ENCODE data around the gene URM1.
"Not testable (repeated sequence)": the region's sequence is repeated elsewhere in the genome, so short reads cannot be mapped to it uniquely, and the experiment has no call there.

The URM1 gene

GRCh38 chr9:128409450-128409849 lies 38.3 kb downstream of the URM1 start:
- ChIA-PET CTCF (interaction anchor here (0.6 to 6.7 kb wide), 8 partner anchors 10 to 108 kb away, joined by 3 to 80 read pairs (median 4); no protein-coding TSS in a partner anchor), POLR2A (interaction anchor here (0.9 kb wide), 1 partner anchor 47 kb away, joined by 3 read pairs; no protein-coding TSS in a partner anchor)
- Histone ChIP-seq H3K4me3 (ENCODE audit: control insufficient read depth in 1 of 7, extremely low read depth in 1 of 7, insufficient read depth in 4 of 7, low read depth in 2 of 7, low read length in 6 of 7) (no peak overlapping the region), H3K36me3 (ENCODE audit: control insufficient read depth in 4 of 4, insufficient read depth in 4 of 4, low read length in 3 of 4) (no peaks in the 10 kb centered on the region), H3K27ac (ENCODE audit: insufficient read depth in 1 of 2, low read depth in 1 of 2, low read length in 2 of 2, poor library complexity in 1 of 2, severe bottlenecking in 2 of 2) (no peak overlapping the region), H3K27me3 (replicated peaks in 2 of 5; ENCODE audit: control insufficient read depth in 4 of 5, insufficient read depth in 5 of 5, low read length in 4 of 5) (peaks cover 7 to 53% (median 16%) of the 10 kb centered on the region in 5 experiments), H3K4me1 (ENCODE audit: control extremely low read depth in 1 of 4, control insufficient read depth in 4 of 4, insufficient read depth in 4 of 4, low read length in 3 of 4) (peaks cover 0 to 4% (median under 1%) of the 10 kb centered on the region in 4 experiments), H3K9me3 (ENCODE audit: control extremely low read depth in 1 of 5, control insufficient read depth in 4 of 5, insufficient read depth in 2 of 5, low read depth in 1 of 5, low read length in 4 of 5) (no peaks in the 10 kb centered on the region)
- DNase-seq, result no peak
- WGBS (ENCODE audit: insufficient coverage), result 78% methylated on average over 6 of the region's 8 CpGs

- Histone ChIP-seq H3K9me3 (ENCODE audit: control extremely low read depth in 1 of 5, control insufficient read depth in 4 of 5, insufficient read depth in 2 of 5, low read depth in 1 of 5, low read length in 4 of 5) (no peaks in the 10 kb centered on the region), H3K36me3 (ENCODE audit: control insufficient read depth in 4 of 4, insufficient read depth in 4 of 4, low read length in 3 of 4) (no peaks in the 10 kb centered on the region), H3K27ac (ENCODE audit: insufficient read depth in 1 of 2, low read depth in 1 of 2, low read length in 2 of 2, poor library complexity in 1 of 2, severe bottlenecking in 2 of 2) (no peak overlapping the region), H3K27me3 (replicated peaks in 2 of 5; ENCODE audit: control insufficient read depth in 4 of 5, insufficient read depth in 5 of 5, low read length in 4 of 5) (peaks cover 7 to 58% (median 16%) of the 10 kb centered on the region in 5 experiments), H3K4me1 (ENCODE audit: control extremely low read depth in 1 of 4, control insufficient read depth in 4 of 4, insufficient read depth in 4 of 4, low read length in 3 of 4) (peaks cover 0 to 4% (median under 1%) of the 10 kb centered on the region in 4 experiments), H3K4me3 (ENCODE audit: control insufficient read depth in 1 of 7, extremely low read depth in 1 of 7, insufficient read depth in 4 of 7, low read depth in 2 of 7, low read length in 6 of 7) (no peak overlapping the region)
- ChIA-PET POLR2A (interaction anchor here (0.9 kb wide), 1 partner anchor 48 kb away, joined by 3 read pairs; no protein-coding TSS in a partner anchor), CTCF (interaction anchor here (0.6 to 6.7 kb wide), 9 partner anchors 9 to 109 kb away, joined by 3 to 80 read pairs (median 3); no protein-coding TSS in a partner anchor)
- WGBS (ENCODE audit: insufficient coverage), result 52% methylated on average over 3 of the region's 6 CpGs
- DNase-seq, result peak in 2 of 3 donors; percentile 13 to 24
Measured at GRCh38 chr9:128409978-128410377, 38.8 kb downstream of the URM1 start.

- Histone ChIP-seq H3K27me3 (replicated peaks in 2 of 5; ENCODE audit: control insufficient read depth in 4 of 5, insufficient read depth in 5 of 5, low read length in 4 of 5) (peaks cover 7 to 66% (median 18%) of the 10 kb centered on the region in 5 experiments), H3K27ac (ENCODE audit: insufficient read depth in 1 of 2, low read depth in 1 of 2, low read length in 2 of 2, poor library complexity in 1 of 2, severe bottlenecking in 2 of 2) (no peak overlapping the region), H3K4me3 (ENCODE audit: control insufficient read depth in 1 of 7, extremely low read depth in 1 of 7, insufficient read depth in 4 of 7, low read depth in 2 of 7, low read length in 6 of 7) (no peak overlapping the region), H3K36me3 (ENCODE audit: control insufficient read depth in 4 of 4, insufficient read depth in 4 of 4, low read length in 3 of 4) (no peaks in the 10 kb centered on the region), H3K4me1 (ENCODE audit: control extremely low read depth in 1 of 4, control insufficient read depth in 4 of 4, insufficient read depth in 4 of 4, low read length in 3 of 4) (peaks cover 0 to 7% (median under 1%) of the 10 kb centered on the region in 4 experiments), H3K9me3 (ENCODE audit: control extremely low read depth in 1 of 5, control insufficient read depth in 4 of 5, insufficient read depth in 2 of 5, low read depth in 1 of 5, low read length in 4 of 5) (no peaks in the 10 kb centered on the region)
- DNase-seq, result no peak
- ChIA-PET CTCF (interaction anchor here (0.6 to 6.7 kb wide), 19 partner anchors 8 to 380 kb away, joined by 3 to 80 read pairs (median 5); partner anchors contain the start of genes CERCAM and URM1), POLR2A (interaction anchor here (0.6 kb wide), 1 partner anchor 39 kb away, joined by 4 read pairs; no protein-coding TSS in a partner anchor)
- WGBS (ENCODE audit: insufficient coverage), result 95% methylated on average over 8 of the region's 11 CpGs
Measured at GRCh38 chr9:128411364-128412119, 40.4 kb downstream of the URM1 start.

- no peaks in the 10 kb centered on the region for H3K36me3 ChIP-seq (ENCODE audit: control insufficient read depth in 4 of 4, insufficient read depth in 4 of 4, low read length in 3 of 4)
- peak; percentile 60 to 77 (median 74) for DNase-seq
- H3K27ac ChIP-seq (ENCODE audit: insufficient read depth in 1 of 2, low read depth in 1 of 2, low read length in 2 of 2, poor library complexity in 1 of 2, severe bottlenecking in 2 of 2), result no peak overlapping the region
- H3K9me3 ChIP-seq (ENCODE audit: control extremely low read depth in 1 of 5, control insufficient read depth in 4 of 5, insufficient read depth in 2 of 5, low read depth in 1 of 5, low read length in 4 of 5), result no peaks in the 10 kb centered on the region
- H3K4me1 ChIP-seq (ENCODE audit: control extremely low read depth in 1 of 4, control insufficient read depth in 4 of 4, insufficient read depth in 4 of 4, low read length in 3 of 4), result peaks cover 0 to 8% (median 0%) of the 10 kb centered on the region in 4 experiments
- ChIA-PET POLR2A (no interaction called here), CTCF (interaction anchor here (0.6 to 6.7 kb wide), 17 partner anchors 7 to 381 kb away, joined by 3 to 80 read pairs (median 4); partner anchors contain the start of genes CERCAM and URM1)
- peaks cover 7 to 65% (median 18%) of the 10 kb centered on the region in 5 experiments for H3K27me3 ChIP-seq (replicated peaks in 2 of 5; ENCODE audit: control insufficient read depth in 4 of 5, insufficient read depth in 5 of 5, low read length in 4 of 5)
- H3K4me3 ChIP-seq (ENCODE audit: control insufficient read depth in 1 of 7, extremely low read depth in 1 of 7, insufficient read depth in 4 of 7, low read depth in 2 of 7, low read length in 6 of 7), result no peak overlapping the region
- 8% methylated on average over 12 of the region's 13 CpGs for WGBS (ENCODE audit: insufficient coverage)
Measured at GRCh38 chr9:128412120-128412790, 41.1 kb downstream of the URM1 start.

- not testable (repeated sequence) for H3K9me3 ChIP-seq (ENCODE audit: control extremely low read depth in 1 of 5, control insufficient read depth in 4 of 5, insufficient read depth in 2 of 5, low read depth in 1 of 5, low read length in 4 of 5); H3K36me3 ChIP-seq (ENCODE audit: control insufficient read depth in 4 of 4, insufficient read depth in 4 of 4, low read length in 3 of 4); H3K4me1 ChIP-seq (ENCODE audit: control extremely low read depth in 1 of 4, control insufficient read depth in 4 of 4, insufficient read depth in 4 of 4, low read length in 3 of 4); DNase-seq; H3K4me3 ChIP-seq (ENCODE audit: control insufficient read depth in 1 of 7, extremely low read depth in 1 of 7, insufficient read depth in 4 of 7, low read depth in 2 of 7, low read length in 6 of 7); H3K27ac ChIP-seq (ENCODE audit: insufficient read depth in 1 of 2, low read depth in 1 of 2, low read length in 2 of 2, poor library complexity in 1 of 2, severe bottlenecking in 2 of 2)
- peaks cover 5 to 60% (median 13%) of the 10 kb centered on the region in 5 experiments for H3K27me3 ChIP-seq (replicated peaks in 2 of 5; ENCODE audit: control insufficient read depth in 4 of 5, insufficient read depth in 5 of 5, low read length in 4 of 5)
- WGBS (ENCODE audit: insufficient coverage), result 93% methylated on average over 7 of the region's 13 CpGs
- POLR2A ChIA-PET, result interaction anchor here (1.0 kb wide), 1 partner anchor 52 kb away, joined by 3 read pairs; no protein-coding TSS in a partner anchor
- CTCF ChIA-PET, result interaction anchor here (1.4 to 6.7 kb wide), 2 partner anchors 29 to 52 kb away, joined by 3 to 80 read pairs; no protein-coding TSS in a partner anchor
Measured at GRCh38 chr9:128413728-128414127, 42.6 kb downstream of the URM1 start.

GRCh38 chr9:128414461-128414860 lies 43.3 kb downstream of the URM1 start:
- Histone ChIP-seq H3K4me1 (ENCODE audit: control extremely low read depth in 1 of 4, control insufficient read depth in 4 of 4, insufficient read depth in 4 of 4, low read length in 3 of 4) (peaks cover 0 to 14% (median 2%) of the 10 kb centered on the region in 4 experiments), H3K36me3 (ENCODE audit: control insufficient read depth in 4 of 4, insufficient read depth in 4 of 4, low read length in 3 of 4) (no peaks in the 10 kb centered on the region), H3K27ac (ENCODE audit: insufficient read depth in 1 of 2, low read depth in 1 of 2, low read length in 2 of 2, poor library complexity in 1 of 2, severe bottlenecking in 2 of 2) (no peak overlapping the region), H3K27me3 (replicated peaks in 2 of 5; ENCODE audit: control insufficient read depth in 4 of 5, insufficient read depth in 5 of 5, low read length in 4 of 5) (peaks cover 5 to 60% (median 14%) of the 10 kb centered on the region in 5 experiments), H3K9me3 (ENCODE audit: control extremely low read depth in 1 of 5, control insufficient read depth in 4 of 5, insufficient read depth in 2 of 5, low read depth in 1 of 5, low read length in 4 of 5) (no peaks in the 10 kb centered on the region), H3K4me3 (ENCODE audit: control insufficient read depth in 1 of 7, extremely low read depth in 1 of 7, insufficient read depth in 4 of 7, low read depth in 2 of 7, low read length in 6 of 7) (no peak overlapping the region)
- WGBS (ENCODE audit: insufficient coverage), result 55% methylated on average over 1 of the region's 3 CpGs
- ChIA-PET POLR2A (interaction anchor here (1.0 kb wide), 1 partner anchor 53 kb away, joined by 3 read pairs; no protein-coding TSS in a partner anchor), CTCF (interaction anchor here (6.7 kb wide), 1 partner anchor 52 kb away, joined by 80 read pairs; no protein-coding TSS in a partner anchor)
- DNase-seq, result no peak
